ENCODE data around the gene DAPP1.
"Not testable (repeated sequence)": the region's sequence is repeated elsewhere in the genome, so short reads cannot be mapped to it uniquely, and the experiment has no call there.

Gene DAPP1

GRCh38 chr4:99816545-99817308 is at the start of gene DAPP1:
Gene DAPP1, plus strand, starts transcription at chr4:99816827. Its CDS starts 87 bp downstream, at chr4:99816914.
- DNase-seq, result peak; percentile 86

GRCh38 chr4:99770842-99771241 is 45.8 kb upstream of the DAPP1 start:
- not testable (repeated sequence) for DNase-seq

- no peak for DNase-seq
These were observed 32.7 kb upstream of the DAPP1 start for GRCh38 chr4:99783940-99784339.

- no peak for DNase-seq
These were observed 31.8 kb upstream of the DAPP1 start for GRCh38 chr4:99784842-99785241.

DNA sequence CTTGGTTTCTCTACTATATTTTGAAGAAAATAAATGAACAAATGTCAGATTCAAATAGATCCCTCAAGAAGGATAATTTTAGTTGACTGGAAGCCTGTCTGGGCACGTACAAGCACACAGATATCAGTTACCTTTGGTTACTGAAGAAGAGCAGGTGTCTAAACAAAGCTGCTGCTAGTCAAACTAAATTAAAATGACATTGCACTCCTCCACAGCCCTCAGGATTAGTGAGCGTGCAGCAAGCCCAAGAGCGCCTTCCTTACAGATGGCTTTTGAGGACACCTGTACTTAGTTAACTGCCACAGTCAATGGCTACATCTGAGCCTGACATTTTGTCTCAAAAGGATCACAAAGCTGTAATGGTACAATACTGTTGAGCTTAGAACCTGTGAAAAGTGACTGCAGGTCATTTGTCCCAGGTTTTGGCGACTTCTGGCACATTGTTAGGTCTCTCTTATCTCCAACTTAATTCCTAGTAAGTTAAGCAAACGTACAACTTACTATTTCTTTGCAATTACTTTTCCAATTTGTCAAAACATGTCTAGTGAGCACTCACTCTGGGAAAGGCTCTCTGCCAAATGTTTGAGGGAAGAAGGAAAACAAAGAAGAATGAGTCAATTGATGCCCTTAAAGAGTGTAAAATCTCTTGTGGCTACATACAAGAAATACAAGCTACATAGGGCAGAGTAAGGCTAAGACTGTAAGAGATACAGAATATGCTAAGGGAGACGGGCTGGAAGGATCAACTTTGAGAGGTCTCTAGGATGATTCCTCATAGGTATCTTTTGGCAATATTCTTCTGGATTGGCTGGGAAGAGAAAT is 25.6 kb upstream of the DAPP1 start:
- no peak for DNase-seq

DNA sequence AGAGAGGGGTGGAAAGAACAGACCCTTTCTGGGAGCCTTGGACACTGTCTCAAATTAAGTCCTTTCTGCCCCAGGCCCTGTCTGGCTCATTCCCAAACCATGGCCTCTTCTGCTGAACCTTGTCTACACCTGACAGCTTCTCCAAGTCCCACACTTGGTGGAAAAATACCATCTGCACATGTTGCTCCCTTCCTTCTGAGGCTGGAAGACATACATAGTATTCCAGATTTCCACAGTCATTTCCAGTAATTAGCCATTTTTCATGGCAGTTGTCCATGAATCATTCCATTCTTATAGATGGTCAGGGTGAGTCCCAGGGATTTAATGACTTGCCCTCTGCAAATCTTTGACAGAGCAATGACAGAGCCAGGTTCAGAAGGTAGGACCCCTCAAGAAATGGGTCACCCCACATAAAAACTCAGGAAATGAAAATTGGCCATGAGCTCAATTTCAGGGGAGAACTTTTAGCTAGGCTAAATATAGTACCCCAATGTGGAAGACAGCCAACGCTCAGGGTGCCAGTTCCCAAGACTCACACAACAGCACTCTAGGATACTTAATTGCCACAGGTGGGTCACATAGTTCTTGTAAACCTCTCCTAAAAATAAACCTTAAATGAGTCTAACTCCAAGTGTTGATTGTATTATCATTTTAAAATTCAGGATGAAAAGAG is 16.2 kb upstream of the DAPP1 start:
- no peak for DNase-seq

DNA sequence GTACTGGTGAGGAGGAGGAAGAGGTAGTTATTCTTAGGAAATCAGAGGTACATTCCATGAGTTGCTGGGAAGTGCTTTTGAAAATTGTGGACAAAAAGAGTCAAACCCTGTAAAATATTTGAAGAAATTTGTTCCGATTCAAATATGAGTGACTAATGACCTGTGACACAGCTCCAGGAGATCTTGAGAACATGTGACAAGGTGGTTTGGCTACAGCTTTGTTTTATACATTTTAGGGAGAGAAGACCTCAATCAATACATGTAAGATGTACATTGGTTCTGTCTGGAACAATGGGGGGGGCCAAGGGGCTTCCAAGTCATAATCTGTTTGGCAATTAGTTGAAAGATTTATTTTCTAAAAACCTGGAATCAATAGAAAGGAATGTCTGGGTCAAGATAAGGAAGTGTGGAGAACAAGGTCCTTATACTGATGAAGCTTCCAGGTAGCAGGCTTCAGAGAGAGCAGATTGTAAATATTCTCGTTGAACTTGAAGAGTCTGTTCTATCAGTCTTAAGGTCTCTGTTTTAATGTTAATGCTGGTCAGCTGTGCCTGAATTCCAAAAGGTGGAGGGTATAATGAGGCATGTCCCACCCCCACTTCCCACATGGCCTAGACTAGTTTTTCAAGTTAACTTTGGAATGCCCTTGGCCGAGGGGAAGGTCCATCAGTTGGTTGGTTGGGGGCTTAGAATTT is 15.5 kb upstream of the DAPP1 start:
- no peak for DNase-seq

DNA sequence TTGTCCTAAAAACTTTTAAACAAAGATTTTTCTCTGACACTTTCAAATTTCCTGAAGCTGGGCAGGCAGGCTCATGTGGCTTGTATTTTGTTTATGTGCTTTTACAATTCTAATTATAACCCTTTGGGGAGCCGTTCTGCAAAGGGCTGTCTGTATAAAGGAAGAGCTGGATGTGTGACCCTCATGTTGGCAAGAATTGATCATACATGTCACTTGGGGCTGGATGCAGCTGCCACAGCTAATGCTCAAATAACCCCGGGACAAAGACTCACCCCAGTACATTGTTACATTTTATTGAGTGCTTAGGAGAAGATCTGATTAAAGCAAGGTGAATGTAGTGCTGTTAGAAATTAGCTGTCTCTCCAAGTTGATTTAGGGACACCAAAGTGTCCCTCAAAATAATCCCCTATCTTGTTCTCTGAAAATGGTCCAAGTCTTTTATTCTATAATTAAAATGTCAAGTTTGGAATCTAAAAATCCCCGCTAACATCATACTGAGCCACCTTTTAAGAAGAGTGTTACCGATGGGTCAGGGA is 13.0 kb upstream of the DAPP1 start:
- no peak for DNase-seq

GRCh38 chr4:99806545-99806944 is 10.1 kb upstream of the DAPP1 start:
- no peak for DNase-seq

GRCh38 chr4:99807666-99808065 is 9.0 kb upstream of the DAPP1 start:
- no peak for DNase-seq

DNA sequence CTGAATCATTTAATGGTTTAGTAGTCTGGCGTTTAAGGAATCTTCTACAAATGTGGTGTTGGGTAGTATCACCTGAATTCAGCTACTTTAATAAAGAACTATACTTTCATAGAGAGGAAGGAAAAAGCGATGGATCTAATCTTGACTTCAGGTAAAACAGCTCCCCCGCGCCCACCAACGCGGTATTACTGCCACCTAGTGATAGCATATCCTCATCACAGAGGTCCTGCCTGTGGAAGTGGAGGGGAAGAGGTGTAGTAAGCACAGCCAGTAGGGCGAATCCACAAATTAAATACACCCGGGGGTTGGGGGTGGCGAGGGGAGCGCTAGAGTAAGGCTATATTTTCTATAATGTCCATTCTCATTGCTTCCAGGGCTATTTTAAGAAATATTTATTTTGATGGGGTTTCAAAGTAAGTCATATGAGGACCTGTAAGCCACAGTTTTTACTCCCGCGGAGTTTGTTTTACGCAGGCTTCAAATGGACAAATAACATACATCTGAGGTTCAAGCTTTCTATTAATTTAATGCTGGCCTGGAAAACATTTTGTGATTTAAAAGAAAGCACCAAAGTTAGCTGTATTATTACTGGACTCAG is 8.3 kb upstream of the DAPP1 start:
- peak; percentile 79 for DNase-seq

DNA sequence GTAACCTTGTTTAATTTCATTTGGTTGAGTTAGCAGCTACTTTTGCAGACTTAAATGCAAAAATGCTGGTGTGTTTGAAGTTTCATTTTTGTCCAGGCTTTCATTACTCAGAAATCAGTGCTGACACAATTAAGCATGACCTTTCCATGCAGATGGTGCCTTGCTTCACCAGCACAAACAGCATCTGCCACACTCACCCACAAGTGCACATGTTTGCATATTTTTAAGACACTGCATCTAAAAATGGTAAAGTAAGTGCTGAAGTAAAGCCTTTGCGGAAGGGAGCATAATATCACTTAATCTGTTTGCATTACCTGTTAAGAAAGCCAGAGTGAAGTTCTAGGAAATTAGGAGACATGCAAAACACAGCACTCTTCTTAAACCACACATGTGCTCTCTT is 7.3 kb upstream of the DAPP1 start:
- no peak for DNase-seq

DNA sequence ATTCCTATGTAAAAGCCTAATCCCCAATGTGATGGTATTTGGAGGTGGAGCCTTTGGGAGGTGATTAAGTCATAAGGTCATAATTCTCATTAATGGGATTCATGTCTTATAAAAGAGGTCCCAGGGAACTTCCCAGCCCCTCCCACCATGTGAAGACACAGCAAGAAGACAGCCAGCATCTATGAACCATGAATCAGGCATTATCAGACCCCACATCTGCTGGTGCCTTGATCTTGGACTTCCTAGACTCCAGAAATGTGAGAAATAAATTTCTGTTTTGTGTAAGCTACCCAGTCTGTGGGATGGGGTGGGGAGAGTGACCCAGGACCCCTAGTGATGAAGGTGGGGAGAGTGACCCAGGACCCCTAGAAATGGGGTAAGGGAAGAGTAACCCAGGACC is 6.1 kb upstream of the DAPP1 start:
- DNase-seq, result no peak

DNA sequence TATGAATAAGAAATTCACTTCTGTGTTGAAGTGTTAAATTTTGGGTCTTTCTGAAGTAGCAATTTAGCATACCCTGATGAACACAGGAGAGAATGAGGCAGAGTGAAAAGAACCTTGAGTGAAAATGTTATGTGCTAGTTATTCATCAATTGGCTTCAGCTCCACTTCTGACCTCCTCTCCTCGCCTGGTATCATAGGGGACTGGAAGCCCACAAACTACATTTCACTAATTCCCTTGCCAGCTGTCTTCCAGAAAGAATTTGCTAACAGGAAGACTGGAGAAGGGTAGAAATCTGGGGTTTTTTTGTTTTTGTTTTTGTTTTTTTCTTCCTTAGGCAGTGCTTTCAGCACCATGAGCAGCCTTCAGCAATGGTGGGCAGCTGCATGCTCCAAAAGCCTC is 5.5 kb upstream of the DAPP1 start:
- no peak for DNase-seq

GRCh38 chr4:99811850-99812249 is 4.8 kb upstream of the DAPP1 start:
- DNase-seq, result peak; percentile 32

DNA sequence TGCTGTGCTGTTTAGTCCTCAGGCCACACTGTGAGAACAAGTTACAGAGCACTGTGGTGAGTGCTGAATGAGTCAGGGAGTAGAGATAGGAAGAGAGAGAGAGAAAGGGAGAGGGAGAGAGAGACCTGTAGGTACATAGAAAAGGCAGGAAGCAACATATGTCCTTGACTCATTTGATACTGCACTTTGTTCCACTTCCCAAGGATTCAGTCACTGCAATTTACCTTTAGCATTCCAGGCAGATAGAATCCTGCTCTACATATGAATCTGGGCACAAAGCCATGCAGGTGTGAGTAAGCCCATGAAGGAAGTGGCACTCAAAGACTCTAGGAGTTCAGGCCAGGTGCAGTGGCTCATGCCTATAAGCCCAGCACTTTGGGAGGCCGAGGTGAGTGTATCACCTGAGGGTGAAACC is 1.0 kb upstream of the DAPP1 start:
- peak; percentile 8 for DNase-seq

GRCh38 chr4:99817309-99817890 is 773 bp downstream of the DAPP1 start:
- DNase-seq, result no peak

DNA sequence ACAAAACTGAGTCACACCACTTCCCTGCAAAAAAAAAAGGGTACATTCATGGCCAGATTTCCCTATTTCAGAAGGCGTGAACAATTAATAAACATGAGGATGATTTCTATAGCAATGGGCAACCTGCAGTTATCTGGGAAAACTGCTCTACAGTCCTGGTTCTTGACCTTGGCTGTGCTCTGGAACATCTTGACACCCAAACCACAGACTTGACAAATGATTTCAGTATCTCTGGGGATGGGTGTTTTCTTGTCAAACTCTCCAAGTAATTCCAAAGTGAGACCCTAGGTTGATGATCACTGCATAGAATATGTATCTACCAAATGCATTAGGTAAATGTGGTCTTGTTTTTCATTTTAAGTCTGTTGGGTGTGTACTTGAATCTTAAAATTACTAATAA is 2.0 kb downstream of the DAPP1 start:
- DNase-seq, result no peak

GRCh38 chr4:99821918-99822503 is 5.4 kb downstream of the DAPP1 start:
- no peak for DNase-seq

DNA sequence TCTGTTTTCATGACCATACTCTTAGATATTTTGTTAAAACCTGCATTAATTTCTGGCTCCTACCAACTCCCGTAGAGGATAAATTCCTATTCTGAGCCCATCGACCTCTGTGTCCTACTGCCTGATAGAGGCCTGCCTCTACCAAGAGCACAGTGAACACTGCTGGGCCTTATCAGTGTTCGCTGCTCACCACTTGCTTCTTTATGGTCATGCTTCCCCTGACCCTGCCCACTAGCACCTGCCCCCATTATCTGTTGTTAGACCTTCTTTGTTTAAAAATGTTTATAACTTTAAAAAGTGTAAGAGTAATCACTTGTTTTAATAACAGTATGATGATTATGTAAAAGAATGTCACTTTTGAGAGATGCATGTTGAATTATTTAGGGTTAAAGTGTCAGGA is 6.1 kb downstream of the DAPP1 start:
- DNase-seq, result no peak

DNA sequence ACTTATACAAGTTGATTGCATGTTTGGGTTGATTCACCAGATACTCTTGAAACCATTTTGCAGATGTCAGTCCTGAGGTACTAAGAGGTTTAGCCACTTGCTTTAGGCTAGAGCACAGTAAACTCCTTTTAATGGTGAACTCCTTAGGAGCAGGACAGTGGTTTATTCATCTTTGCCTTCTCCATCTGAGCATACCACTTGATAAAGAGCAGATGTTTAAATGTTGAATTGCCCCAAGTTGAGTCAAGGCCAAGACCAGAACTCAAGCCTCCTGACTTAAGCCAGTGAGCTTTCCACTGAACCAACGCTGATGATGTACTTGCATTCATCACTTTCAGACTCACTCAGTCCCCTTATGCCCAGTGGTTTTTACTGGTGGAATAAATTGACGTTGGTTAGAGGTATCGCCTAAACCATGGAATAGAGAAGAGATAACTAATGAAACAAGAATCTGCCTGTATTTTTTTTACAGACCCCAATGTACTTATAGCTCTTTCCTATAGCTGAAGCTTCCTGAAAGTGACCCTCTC is 7.5 kb downstream of the DAPP1 start:
- no peak for DNase-seq
